ENCODE measurements around the gene TEKT1. TPM values are rescaled to one million over a fixed set of nuclear protein-coding genes. Genes with fewer than 3 reads are reported as not detected.

TEKT1 gene
- not detected in 2 replicates for total RNA-seq

DNA sequence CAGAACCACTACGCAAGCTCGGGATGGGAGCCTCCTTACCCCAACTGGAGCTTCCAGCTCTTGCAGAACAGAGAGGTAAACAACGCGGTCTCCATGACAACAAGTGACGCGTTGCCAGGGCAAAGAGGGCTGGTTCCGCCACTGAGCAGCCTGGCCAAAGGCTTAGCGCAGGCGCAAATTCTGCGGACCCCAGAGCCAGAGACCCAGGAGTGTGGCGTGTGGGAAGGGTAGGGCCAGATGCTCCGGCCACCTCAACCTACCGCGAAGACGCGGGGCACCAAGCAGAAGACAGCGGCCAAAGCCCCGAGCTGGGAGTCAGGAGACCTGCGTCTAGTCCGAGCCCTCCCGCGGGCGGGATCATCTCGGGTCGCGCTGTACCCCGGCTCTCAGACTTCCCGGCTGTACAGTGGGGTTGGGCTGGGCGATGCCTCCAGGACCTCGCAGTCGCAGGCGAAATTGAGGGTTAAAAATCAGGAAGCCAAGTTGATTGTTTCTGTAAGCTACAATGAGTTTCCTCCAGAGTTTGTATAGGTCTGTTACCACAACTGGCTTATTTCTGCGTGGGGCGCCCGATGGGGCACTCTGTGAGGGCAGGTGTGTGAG lies at the start of gene TEKT1:
TSS of gene TEKT1 (minus strand) at position 69 of the 603 bp plus-strand sequence. CDS start 1,353 bp downstream, outside the sequence.

DNA sequence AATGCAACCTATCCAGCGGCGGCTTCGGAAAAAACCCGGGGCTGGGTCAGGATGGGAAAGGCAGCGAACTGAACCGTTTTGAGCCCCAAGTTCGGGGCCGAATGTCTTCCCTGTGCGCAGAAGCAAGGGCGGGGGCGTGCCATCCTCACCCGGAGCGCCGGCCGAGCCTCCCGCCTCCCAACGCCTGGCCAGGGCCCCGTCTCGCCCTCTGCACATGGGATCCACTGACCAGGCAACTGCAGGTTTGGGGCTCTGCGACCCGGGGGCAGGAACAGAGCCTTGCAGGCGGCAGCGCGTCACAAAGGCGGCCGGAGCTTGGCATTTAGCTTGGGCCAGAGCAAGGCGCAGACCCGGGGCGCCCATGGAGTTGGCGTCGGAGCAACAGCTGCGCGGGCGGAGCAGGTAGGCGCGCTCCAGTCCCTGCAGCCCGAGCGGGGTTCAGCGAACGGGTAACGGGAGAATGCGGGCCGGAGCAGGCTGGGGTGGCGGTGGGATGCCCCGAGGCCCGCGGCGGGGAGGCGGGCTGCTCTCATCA lies 55.6 kb downstream of the TEKT1 start, which contains the start of gene FBXO39:
TSS of gene FBXO39 (plus strand) at position 345 of the 535 bp plus-strand sequence. CDS start 3,654 bp downstream, outside the sequence.

DNA sequence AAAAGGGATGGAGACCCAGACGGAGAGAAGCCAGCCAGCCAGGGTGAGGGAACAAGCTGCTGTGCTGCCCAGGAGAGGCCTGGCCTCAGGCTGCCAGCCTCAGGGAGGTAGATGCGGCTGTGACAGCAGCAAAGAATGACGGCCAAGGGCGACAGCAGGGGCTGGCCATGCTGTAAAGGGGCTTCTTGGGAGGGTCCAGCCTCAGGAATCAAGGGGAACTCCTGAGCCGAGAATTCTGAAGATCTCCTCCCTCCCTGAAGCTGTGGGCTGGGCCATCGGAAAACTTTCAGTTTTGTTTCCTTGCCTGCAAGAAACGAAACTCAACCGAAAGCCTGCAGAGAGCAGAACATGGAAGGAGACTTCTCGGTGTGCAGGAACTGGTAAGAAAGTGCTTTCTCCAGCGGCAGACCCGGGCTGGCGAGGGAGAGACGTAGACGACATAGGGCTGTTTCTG lies 75.8 kb downstream of the TEKT1 start, which contains the start of gene XAF1:
TSS of gene XAF1 (plus strand) at position 316 of the 454 bp plus-strand sequence. CDS start at position 349, 33 bp downstream.

Other genes starting within 250 kb of the TEKT1 start
- gene KIAA0753, start 191.0 kb downstream of the TEKT1 start, total RNA-seq: 9.9 and 13.5 TPM in 2 replicates
- 102 and 157 TPM in 2 replicates for gene TXNDC17, start 190.7 kb downstream of the TEKT1 start, total RNA-seq
- gene MED31, start 180.1 kb downstream of the TEKT1 start, total RNA-seq: 10.3 and 12.9 TPM in 2 replicates
- gene C17orf100, start 180.0 kb downstream of the TEKT1 start, total RNA-seq: 0.18 and 0.38 TPM in 2 replicates
- not detected in 2 replicates for gene SLC13A5, start 118.4 kb downstream of the TEKT1 start, total RNA-seq
- gene XAF1, start 75.7 kb downstream of the TEKT1 start, total RNA-seq: 16.7 and 24.9 TPM in 2 replicates
- gene FBXO39, start 55.5 kb downstream of the TEKT1 start, total RNA-seq: 0.56 and 1.3 TPM in 2 replicates
- not detected in 2 replicates for gene ALOX12, start 164.3 kb upstream of the TEKT1 start, total RNA-seq
- gene RNASEK, start 180.9 kb upstream of the TEKT1 start, total RNA-seq: 39.8 and 43.5 TPM in 2 replicates
- 82.0 and 127 TPM in 2 replicates for gene BCL6B, start 191.3 kb upstream of the TEKT1 start, total RNA-seq
- gene SLC16A13, start 204.3 kb upstream of the TEKT1 start, total RNA-seq: 0.54 and 1.4 TPM in 2 replicates
- 0.09 and 0.38 TPM in 2 replicates for gene SLC16A11, start 212.4 kb upstream of the TEKT1 start, total RNA-seq
- 0.19 and 0.54 TPM in 2 replicates for gene CLEC10A, start 248.5 kb upstream of the TEKT1 start, total RNA-seq

Data from endothelial cell of coronary artery (primary cell).